Neural cell (in vitro differentiated cells): ENCODE measurements around the gene H6PD. TPM values are rescaled to one million over a fixed set of nuclear protein-coding genes. Genes with fewer than 3 reads are reported as not detected.
A peak's percentile ranks its signal among the peaks of the same experiment; 100 is the strongest.

Experiments
- H2AFZ ChIP-seq: fragments of 200-600, 300-800 bp; sonication (generic), shearing (Covaris generic); 2 replicates; pipeline ENCODE4 v1.6.0; 2014; ENCODE audit warnings: low read depth, mild to moderate bottlenecking, antibody characterized with exemption, low read length, moderate library complexity
- H3F3A ChIP-seq: fragments of 200-600 bp; shearing (Covaris generic); 2 replicates; pipeline ENCODE4 v1.6.1; 2016; ENCODE audit warnings: mild to moderate bottlenecking, moderate library complexity, mixed read lengths, antibody characterized with exemption, low read length; ENCODE audit not compliant: insufficient read depth, poor library complexity, severe bottlenecking
- H3K27ac ChIP-seq: fragments of 200-600, 300-800 bp; sonication (generic), shearing (Covaris generic); 2 replicates; pipeline ENCODE4 v1.5.1; 2014; ENCODE audit warnings: mild to moderate bottlenecking, low read length, moderate library complexity
- H3K27me3 ChIP-seq: fragments of 300-800, 200-600 bp; sonication (generic), shearing (Covaris generic); 2 replicates; pipeline ENCODE4 v1.6.0; 2014; ENCODE audit warnings: mild to moderate bottlenecking, low read depth, low read length, moderate library complexity; ENCODE audit not compliant: insufficient read depth
- H3K36me3 ChIP-seq: fragments of 300-800, 200-600 bp; sonication (generic), shearing (Covaris generic); 2 replicates; pipeline ENCODE4 v1.5.1; 2014; ENCODE audit warnings: mild to moderate bottlenecking, antibody characterized with exemption, low read length, moderate library complexity; ENCODE audit not compliant: insufficient read depth
- H3K4me2 ChIP-seq: fragments of 300-800, 200-600 bp; sonication (generic), shearing (Covaris generic); 2 replicates; pipeline ENCODE4 v1.6.0; 2014; ENCODE audit warnings: mild to moderate bottlenecking, low read length
- H3K4me3 ChIP-seq: fragments of 300-800, 200-600 bp; sonication (generic), shearing (Covaris generic); 2 replicates; pipeline ENCODE4 v1.5.1; 2014; ENCODE audit warnings: mild to moderate bottlenecking, low read length, moderate library complexity
- H3K79me2 ChIP-seq: fragments of 200-600 bp; shearing (Covaris generic); replicated peaks from 2 replicates; pipeline ENCODE4 v1.6.0; 2014; ENCODE audit warnings: mild to moderate bottlenecking, low read length, moderate library complexity; ENCODE audit not compliant: insufficient read depth
- H3K9ac ChIP-seq: fragments of 300-800, 200-600 bp; sonication (generic), shearing (Covaris generic); 2 replicates; pipeline ENCODE4 v1.6.1; 2016; ENCODE audit warnings: mild to moderate bottlenecking, low read length, mixed read lengths
- H3K9me2 ChIP-seq: fragments of 200-600 bp; shearing (Covaris generic); 2 replicates; pipeline ENCODE4 v1.6.1; 2016; ENCODE audit warnings: mild to moderate bottlenecking, low read length, mixed read lengths; ENCODE audit not compliant: insufficient read depth
- H3K9me3 ChIP-seq: fragments of 200-600, 300-800 bp; sonication (generic), shearing (Covaris generic); 2 replicates; pipeline ENCODE4 v1.6.1; 2016; ENCODE audit warnings: mild to moderate bottlenecking, mixed run types, low read length, moderate library complexity, mixed read lengths
- H4K20me1 ChIP-seq: fragments of 200-600 bp; shearing (Covaris generic); 2 replicates; pipeline ENCODE4 v1.6.1; 2016; ENCODE audit warnings: mild to moderate bottlenecking, mixed run types; ENCODE audit not compliant: insufficient read depth
- CTCF ChIP-seq: fragments of 450-650 bp; IDR thresholded peaks from 2 replicates; pipeline ENCODE4 v1.5.1; 2014; ENCODE audit warnings: antibody characterized with exemption, mild to moderate bottlenecking, moderate library complexity; ENCODE audit not compliant: poor library complexity, severe bottlenecking
- EP300 ChIP-seq: fragments of 450-650 bp; conservative IDR thresholded peaks from 2 replicates; pipeline ENCODE4 v1.6.1; 2014; ENCODE audit warnings: antibody characterized with exemption, mild to moderate bottlenecking, moderate library complexity; ENCODE audit not compliant: poor library complexity, severe bottlenecking
- EZH2 ChIP-seq: fragments of 200-600, 300-800 bp; shearing (Covaris generic), sonication (generic); IDR thresholded peaks from 2 replicates; pipeline ENCODE4 v1.6.1; 2014; ENCODE audit warnings: antibody characterized with exemption, low read length, borderline replicate concordance, mild to moderate bottlenecking; ENCODE audit not compliant: insufficient read depth, poor library complexity, severe bottlenecking
- MXI1 ChIP-seq: fragments of 450-650 bp; conservative IDR thresholded peaks from 2 replicates; pipeline ENCODE4 v1.6.1; 2014; ENCODE audit warnings: antibody characterized with exemption, mild to moderate bottlenecking; ENCODE audit not compliant: poor library complexity, severe bottlenecking
- POLR2AphosphoS5 ChIP-seq: IDR thresholded peaks from 2 replicates; pipeline ENCODE4 v1.6.1; 2012
- RAD21 ChIP-seq: fragments of 450-650 bp; conservative IDR thresholded peaks from 2 replicates; pipeline ENCODE4 v1.6.1; 2014; ENCODE audit warnings: antibody characterized with exemption, mild to moderate bottlenecking, moderate library complexity
- REST ChIP-seq: IDR thresholded peaks from 2 replicates; pipeline ENCODE4 v1.6.1; 2012; ENCODE audit warnings: borderline replicate concordance
- SMC3 ChIP-seq: fragments of 450-650 bp; conservative IDR thresholded peaks from 2 replicates; pipeline ENCODE4 v1.6.1; 2014; ENCODE audit warnings: antibody characterized with exemption, mild to moderate bottlenecking, moderate library complexity; ENCODE audit not compliant: poor library complexity
- TAF1 ChIP-seq: IDR thresholded peaks from 2 replicates; pipeline ENCODE4 v1.6.1; 2012; ENCODE audit warnings: low read depth
- polyA plus RNA-seq: library from polyadenylated mRNA; depleted of rRNA; stranded (reverse); fragments of >200 nt; gene quantifications from 2 replicates; pipeline ENCODE4 v1.2.3, GENCODE V29; 2014

Gene H6PD
- polyA plus RNA-seq, 1 donor from 2014 or later, result 4.6 TPM

DNA sequence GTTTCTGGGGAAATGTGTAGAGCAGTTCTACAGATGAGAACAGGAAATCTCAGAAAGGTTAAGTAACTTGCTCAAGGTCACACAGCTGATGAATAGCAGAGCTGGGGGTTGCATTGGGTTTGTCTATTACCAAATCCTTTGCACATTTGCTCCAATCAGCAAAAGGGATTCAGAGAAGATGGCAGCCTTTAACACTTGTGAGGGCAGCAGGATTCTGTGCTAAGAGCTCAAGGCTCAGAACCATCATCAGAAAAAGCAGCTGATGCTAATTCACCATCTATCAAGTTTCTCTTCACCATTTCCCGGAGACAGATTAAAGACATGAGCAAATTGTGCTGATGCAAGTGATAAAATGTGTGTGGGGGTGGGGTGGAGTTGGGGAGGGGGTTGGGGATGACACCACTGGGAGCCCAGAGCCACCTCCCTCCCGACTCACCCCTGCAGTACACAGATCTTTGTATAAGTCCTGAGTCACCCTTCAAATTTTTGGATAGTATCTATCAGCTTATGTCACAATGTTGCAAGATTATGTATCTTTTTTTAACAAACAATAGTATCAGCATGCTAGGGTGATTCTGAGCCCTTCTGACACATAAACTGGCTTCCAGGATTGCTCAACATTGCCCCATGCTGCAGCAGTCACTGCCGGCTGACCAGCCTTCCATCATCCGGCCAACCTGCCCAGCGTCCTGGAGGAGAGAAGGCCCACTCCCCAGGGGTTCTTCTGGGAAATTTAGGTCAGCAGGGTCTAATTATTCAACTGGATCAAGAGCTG, 55.3 kb downstream of the H6PD start:
- Histone ChIP-seq H3K4me2 (no peak overlapping the region), H3K9ac (no peak overlapping the region), H3K27ac (no peak overlapping the region)

DNA sequence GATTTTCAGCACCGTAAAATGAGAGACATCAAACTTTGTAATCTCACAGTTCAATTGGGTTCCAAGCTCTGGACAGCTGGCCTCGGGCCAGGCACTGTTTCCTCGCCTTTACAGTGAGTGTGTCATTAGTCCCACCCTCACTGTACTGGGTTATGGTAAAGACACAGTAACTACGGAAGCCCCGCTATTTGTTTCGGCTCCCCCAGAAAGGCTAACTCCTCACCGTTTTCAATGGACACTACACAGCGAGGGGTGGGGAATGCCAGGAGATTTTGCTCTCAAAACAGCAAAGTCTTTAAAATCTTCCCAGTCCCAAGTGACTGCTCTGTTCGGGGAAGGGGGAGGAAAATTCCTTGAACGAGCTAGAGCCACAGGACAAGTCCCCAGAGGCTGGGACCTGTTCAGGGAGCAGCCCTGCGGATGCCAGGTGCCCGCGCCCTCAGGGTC, 57.4 kb downstream of the H6PD start:
- Histone ChIP-seq H3K4me2 (no peak overlapping the region), H3K4me3 (peak overlapping the region; percentile 60), H4K20me1 (no peaks in the 10 kb centered on the region), H2AFZ (no peak overlapping the region), H3K9me2 (no peaks in the 10 kb centered on the region), H3K36me3 (no peaks in the 10 kb centered on the region), H3K27ac (no peak overlapping the region), H3F3A (no peaks in the 10 kb centered on the region), H3K9ac (no peak overlapping the region), H3K79me2 (no peaks in the 10 kb centered on the region), H3K27me3 (peaks cover 8% of the 10 kb centered on the region), H3K9me3 (peaks cover 4% of the 10 kb centered on the region)
- TF ChIP-seq REST, result no peak
- TF ChIP-seq CTCF, result no peak
- TF ChIP-seq POLR2AphosphoS5, result no peak
- TF ChIP-seq SMC3, result no peak
- TF ChIP-seq EP300, result no peak

More for the DNA sequence above, 55.3 kb downstream of the H6PD start:
- Histone ChIP-seq H2AFZ (no peak overlapping the region), H3K79me2 (no peaks in the 10 kb centered on the region), H3K36me3 (no peaks in the 10 kb centered on the region), H4K20me1 (no peaks in the 10 kb centered on the region), H3K27me3 (peaks cover 8% of the 10 kb centered on the region), H3K9me2 (no peaks in the 10 kb centered on the region), H3K4me3 (no peak overlapping the region), H3K9me3 (peaks cover 4% of the 10 kb centered on the region), H3F3A (no peaks in the 10 kb centered on the region)
- no peak for TF ChIP-seq TAF1
- no peak for TF ChIP-seq REST
- no peak for TF ChIP-seq EZH2
- no peak for TF ChIP-seq POLR2AphosphoS5
- no peak for TF ChIP-seq RAD21
- TF ChIP-seq CTCF, result no peak
- TF ChIP-seq SMC3, result no peak
- no peak for TF ChIP-seq EP300
- no peak for TF ChIP-seq MXI1
